Cortex of kidney (tissue), 1 donor: ENCODE data around the gene BARHL2.

ENCODE experiments used
- DNase-seq: peaks from one replicate; lab custom pipeline; 2025; lab: John Stamatoyannopoulos, UW

Gene BARHL2

GRCh38 chr1:90716552-90717355, at the start of gene BARHL2:
Gene BARHL2, minus strand, starts transcription at chr1:90717302. Its CDS starts 107 bp downstream, at chr1:90717195.
- DNase-seq, result no peak

- no peak for DNase-seq
These were observed 46.8 kb upstream of the BARHL2 start for GRCh38 chr1:90763930-90764329.

GRCh38 chr1:90763506-90763905, 46.4 kb upstream of the BARHL2 start:
- DNase-seq, result no peak

- no peak for DNase-seq
These were observed 44.9 kb upstream of the BARHL2 start for GRCh38 chr1:90761781-90762589.

- DNase-seq, result no peak
These were observed 44.1 kb upstream of the BARHL2 start for GRCh38 chr1:90761156-90761555.

- no peak for DNase-seq
These were observed 36.5 kb upstream of the BARHL2 start for GRCh38 chr1:90753556-90753955.

- DNase-seq, result no peak
These were observed 31.6 kb upstream of the BARHL2 start for GRCh38 chr1:90748668-90749067.

- DNase-seq, result no peak
These were observed 29.8 kb upstream of the BARHL2 start for GRCh38 chr1:90746857-90747256.

GRCh38 chr1:90745972-90746371, 28.9 kb upstream of the BARHL2 start:
- DNase-seq, result no peak

- DNase-seq, result no peak
These were observed 15.0 kb upstream of the BARHL2 start for GRCh38 chr1:90732136-90732535.

GRCh38 chr1:90731382-90732050, 14.4 kb upstream of the BARHL2 start:
- DNase-seq, result no peak

GRCh38 chr1:90730243-90731022, 13.3 kb upstream of the BARHL2 start:
- no peak for DNase-seq

GRCh38 chr1:90729504-90730242, 12.6 kb upstream of the BARHL2 start:
- DNase-seq, result no peak

- DNase-seq, result no peak
These were observed 11.6 kb upstream of the BARHL2 start for GRCh38 chr1:90728502-90729287.

GRCh38 chr1:90727917-90728501, 10.9 kb upstream of the BARHL2 start:
- no peak for DNase-seq

GRCh38 chr1:90726986-90727480, 9.9 kb upstream of the BARHL2 start:
- no peak for DNase-seq

GRCh38 chr1:90726425-90726985, 9.4 kb upstream of the BARHL2 start:
- DNase-seq, result no peak

GRCh38 chr1:90725657-90726424, 8.7 kb upstream of the BARHL2 start:
- DNase-seq, result no peak
